Measurements from ENCODE around the gene DLGAP5. TPM values are rescaled to one million over a fixed set of nuclear protein-coding genes. Genes with fewer than 3 reads are reported as not detected.

DLGAP5 gene
- total RNA-seq, 6 experiments from 2014 or later, result 21.8 to 58.3 (median 52.5) TPM

DNA sequence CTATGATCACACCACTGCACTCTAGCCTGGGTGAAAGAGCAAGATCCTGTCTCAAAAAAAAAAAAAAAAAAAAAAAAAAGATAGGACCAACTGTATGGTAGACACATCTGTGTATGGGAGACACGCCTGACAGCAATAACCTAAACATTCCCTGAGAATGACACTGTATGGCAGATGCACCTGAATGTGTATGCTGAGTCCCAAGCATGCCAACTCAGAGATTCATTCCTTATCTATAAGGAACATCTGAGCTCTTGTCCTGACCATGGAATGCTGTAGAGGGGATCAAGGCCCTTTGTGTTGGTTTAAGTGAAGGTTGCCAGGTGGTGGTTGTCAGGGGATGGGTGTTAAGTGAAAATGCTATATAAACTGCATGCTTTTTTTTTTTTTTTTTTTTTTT, 81.5 kb downstream of the DLGAP5 start:
- TF ChIP-seq, protein P1, sequence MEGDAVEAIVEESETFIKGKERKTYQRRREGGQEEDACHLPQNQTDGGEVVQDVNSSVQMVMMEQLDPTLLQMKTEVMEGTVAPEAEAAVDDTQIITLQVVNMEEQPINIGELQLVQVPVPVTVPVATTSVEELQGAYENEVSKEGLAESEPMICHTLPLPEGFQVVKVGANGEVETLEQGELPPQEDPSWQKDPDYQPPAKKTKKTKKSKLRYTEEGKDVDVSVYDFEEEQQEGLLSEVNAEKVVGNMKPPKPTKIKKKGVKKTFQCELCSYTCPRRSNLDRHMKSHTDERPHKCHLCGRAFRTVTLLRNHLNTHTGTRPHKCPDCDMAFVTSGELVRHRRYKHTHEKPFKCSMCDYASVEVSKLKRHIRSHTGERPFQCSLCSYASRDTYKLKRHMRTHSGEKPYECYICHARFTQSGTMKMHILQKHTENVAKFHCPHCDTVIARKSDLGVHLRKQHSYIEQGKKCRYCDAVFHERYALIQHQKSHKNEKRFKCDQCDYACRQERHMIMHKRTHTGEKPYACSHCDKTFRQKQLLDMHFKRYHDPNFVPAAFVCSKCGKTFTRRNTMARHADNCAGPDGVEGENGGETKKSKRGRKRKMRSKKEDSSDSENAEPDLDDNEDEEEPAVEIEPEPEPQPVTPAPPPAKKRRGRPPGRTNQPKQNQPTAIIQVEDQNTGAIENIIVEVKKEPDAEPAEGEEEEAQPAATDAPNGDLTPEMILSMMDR (IDR thresholded peaks at IDR 0.05), result no peak
- peaks cover 2% of the 10 kb centered on the region for H3K27me3 Mint-ChIP-seq (ENCODE audit: insufficient read depth)
- no peak overlapping the region for H3K4me3 Mint-ChIP-seq
- H3K9me3 Mint-ChIP-seq, result peaks cover 6% of the 10 kb centered on the region
- no peak for DNase-seq
- H3K27ac Mint-ChIP-seq, result no peak overlapping the region
- no peaks in the 10 kb centered on the region; the same call in 1 of the 2 replicates for H3K36me3 Mint-ChIP-seq (ENCODE audit: low read depth)
- peaks cover 29% of the 10 kb centered on the region for H3K4me1 Mint-ChIP-seq (ENCODE audit: low read depth)

DNA sequence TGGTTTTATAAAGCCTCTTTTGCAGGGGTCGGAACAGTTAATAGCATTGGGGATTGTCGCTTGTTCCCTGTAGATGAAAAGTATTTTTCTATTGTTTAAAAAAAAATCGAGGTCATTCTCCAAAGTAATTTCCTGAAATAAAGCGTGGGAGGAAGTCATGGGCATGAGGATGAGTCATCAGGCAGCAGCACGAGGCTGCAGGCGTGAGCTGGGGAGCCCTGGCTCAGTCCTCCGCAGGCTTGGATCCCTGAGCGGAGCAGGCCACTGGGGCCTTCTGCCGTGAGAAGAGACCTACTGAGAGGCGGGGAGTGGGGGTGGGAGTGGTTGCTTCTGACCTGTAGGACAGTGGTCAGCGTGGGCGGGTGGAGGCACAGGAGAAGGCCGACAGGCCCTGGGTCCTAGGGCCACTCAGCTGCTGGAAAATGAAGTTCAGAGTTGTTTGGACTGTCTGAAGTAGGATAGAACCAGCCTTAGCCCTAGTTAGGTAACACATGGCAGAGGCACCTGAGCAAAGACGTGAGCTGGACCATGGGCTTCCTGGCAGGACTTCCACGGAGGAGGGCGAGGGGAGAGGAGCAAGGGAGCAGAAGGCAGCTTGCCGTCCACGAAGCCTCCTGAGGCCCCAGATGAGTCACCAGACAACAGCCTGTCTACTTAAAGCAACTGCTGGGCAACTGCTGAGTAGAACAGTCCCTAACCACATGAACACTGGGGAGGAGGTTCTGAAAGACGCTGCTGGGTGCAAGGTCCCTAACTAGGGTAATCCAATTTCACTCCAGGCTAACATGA, 83.4 kb downstream of the DLGAP5 start:
- peak overlapping the region; percentile 75 for H3K4me3 Mint-ChIP-seq
- H3K36me3 Mint-ChIP-seq (ENCODE audit: low read depth), result peaks cover 10% of the 10 kb centered on the region
- peak overlapping the region; percentile 100 for H3K27ac Mint-ChIP-seq

DNA sequence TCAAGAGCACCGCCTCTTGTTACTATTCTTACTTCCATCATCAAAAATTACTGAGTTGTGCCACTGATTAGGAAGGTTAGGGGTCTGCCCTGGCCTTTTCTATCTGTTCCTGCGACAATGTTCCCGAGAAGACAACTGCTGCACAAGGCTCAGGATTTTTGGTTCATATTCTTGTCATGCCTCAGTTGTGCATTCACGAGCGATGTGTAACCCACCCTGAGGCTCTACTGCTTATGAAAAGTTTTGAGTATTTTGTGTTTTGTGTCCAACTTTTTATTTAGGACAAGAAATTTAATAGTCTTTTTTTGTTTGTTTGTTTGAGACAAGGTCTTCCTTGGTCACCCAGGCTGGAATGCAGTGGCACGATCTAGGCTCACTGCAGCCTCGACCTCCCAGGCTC, 85.4 kb downstream of the DLGAP5 start:
- no peak overlapping the region for H3K4me3 Mint-ChIP-seq
- TF ChIP-seq, protein P1 (IDR thresholded peaks at IDR 0.05), result no peak
- DNase-seq, result no peak
- peak overlapping the region; percentile 64 for H3K27ac Mint-ChIP-seq
- no peaks in the 10 kb centered on the region; the same call in none of the 2 replicates for H3K27me3 Mint-ChIP-seq (ENCODE audit: insufficient read depth)
- peaks cover 10% of the 10 kb centered on the region for H3K36me3 Mint-ChIP-seq (ENCODE audit: low read depth)
- H3K4me1 Mint-ChIP-seq (ENCODE audit: low read depth), result peaks cover 60% of the 10 kb centered on the region
- H3K9me3 Mint-ChIP-seq, result peaks cover 18% of the 10 kb centered on the region

More for the DNA sequence above, 83.4 kb downstream of the DLGAP5 start:
- no peaks in the 10 kb centered on the region; the same call in none of the 2 replicates for H3K27me3 Mint-ChIP-seq (ENCODE audit: insufficient read depth)
- DNase-seq, result peak; percentile 95
- H3K9me3 Mint-ChIP-seq, result peaks cover 18% of the 10 kb centered on the region
- peaks cover 45% of the 10 kb centered on the region for H3K4me1 Mint-ChIP-seq (ENCODE audit: low read depth)
- TF ChIP-seq, protein P1 (IDR thresholded peaks at IDR 0.05), result no peak

- H3K36me3 Mint-ChIP-seq (ENCODE audit: low read depth), result peaks cover 10% of the 10 kb centered on the region
- H3K27ac Mint-ChIP-seq, result peak overlapping the region; percentile 99
- peaks cover 18% of the 10 kb centered on the region for H3K9me3 Mint-ChIP-seq
- no peaks in the 10 kb centered on the region; the same call in 1 of the 2 replicates for H3K27me3 Mint-ChIP-seq (ENCODE audit: insufficient read depth)
- DNase-seq, result no peak
- H3K4me3 Mint-ChIP-seq, result peak overlapping the region; percentile 82
- peaks cover 65% of the 10 kb centered on the region for H3K4me1 Mint-ChIP-seq (ENCODE audit: low read depth)
- TF ChIP-seq, protein P1 (IDR thresholded peaks at IDR 0.05), result no peak
Measured at GRCh38 chr14:55103971-55104954, 87.1 kb downstream of the DLGAP5 start.

DNA sequence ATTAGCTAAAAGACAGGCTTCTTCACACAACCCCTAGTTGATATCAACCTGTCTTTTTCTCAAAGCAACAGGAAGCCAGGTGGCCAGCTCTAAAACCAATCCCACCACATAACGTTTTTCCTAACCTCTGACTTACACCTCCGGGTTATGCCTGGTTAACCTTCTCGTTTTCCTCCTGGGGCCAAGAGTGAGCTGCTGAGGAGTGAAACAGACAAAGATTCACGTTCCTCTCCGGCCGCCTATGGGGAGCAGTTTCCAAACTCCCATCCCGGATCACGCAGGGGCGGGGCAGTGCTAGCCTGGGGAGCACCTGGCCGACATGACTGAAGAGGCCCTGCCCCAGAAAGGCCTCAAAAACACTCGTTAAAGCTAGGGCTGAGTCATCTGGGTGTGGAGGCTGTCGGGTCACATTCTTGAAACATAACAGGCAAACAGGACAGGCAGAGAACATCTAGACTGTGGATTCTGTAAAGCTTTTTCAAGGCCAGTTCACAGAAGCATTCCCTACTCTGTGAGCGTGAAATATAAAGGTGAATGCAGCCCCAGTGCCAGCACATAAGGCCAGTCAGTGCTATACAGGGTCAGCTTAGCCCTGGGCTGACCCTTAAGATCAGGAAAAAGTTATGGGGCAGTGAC, 88.3 kb downstream of the DLGAP5 start:
- DNase-seq, result peak; percentile 95
- H3K36me3 Mint-ChIP-seq (ENCODE audit: low read depth), result peaks cover 10% of the 10 kb centered on the region
- peak overlapping the region; percentile 99 for H3K27ac Mint-ChIP-seq
- TF ChIP-seq, protein P1 (IDR thresholded peaks at IDR 0.05), result no peak
- H3K27me3 Mint-ChIP-seq (ENCODE audit: insufficient read depth), result no peaks in the 10 kb centered on the region; the same call in 1 of the 2 replicates
- H3K9me3 Mint-ChIP-seq, result peaks cover 18% of the 10 kb centered on the region
- H3K4me3 Mint-ChIP-seq, result peak overlapping the region; percentile 82
- H3K4me1 Mint-ChIP-seq (ENCODE audit: low read depth), result peaks cover 53% of the 10 kb centered on the region
